ENCODE data around the gene MTCL3.

The MTCL3 gene

GRCh38 chr6:127518710-127519468 lies at the start of gene MTCL3:
MTCL3 (minus strand) TSS chr6:127519335.
- peak; percentile 12 for DNase-seq

GRCh38 chr6:127567476-127567875 lies 48.3 kb upstream of the MTCL3 start:
- no peak for DNase-seq

- no peak for DNase-seq
Observed at GRCh38 chr6:127566651-127567050, 47.5 kb upstream of the MTCL3 start.

GRCh38 chr6:127566119-127566518 lies 47.0 kb upstream of the MTCL3 start:
- no peak for DNase-seq

GRCh38 chr6:127564761-127565160 lies 45.6 kb upstream of the MTCL3 start:
- no peak for DNase-seq

- no peak for DNase-seq
Observed at GRCh38 chr6:127561660-127562059, 42.5 kb upstream of the MTCL3 start.

GRCh38 chr6:127554435-127555006 lies 35.4 kb upstream of the MTCL3 start:
- peak; percentile 27 for DNase-seq

GRCh38 chr6:127550403-127550802 lies 31.3 kb upstream of the MTCL3 start:
- DNase-seq = no peak

GRCh38 chr6:127547904-127548649 lies 28.9 kb upstream of the MTCL3 start:
- no peak for DNase-seq

- DNase-seq = peak; percentile 4
Observed at GRCh38 chr6:127547215-127547614, 28.1 kb upstream of the MTCL3 start.

- peak; percentile 22 for DNase-seq
Observed at GRCh38 chr6:127539272-127539671, 20.1 kb upstream of the MTCL3 start.

GRCh38 chr6:127538750-127539264 lies 19.7 kb upstream of the MTCL3 start:
- no peak for DNase-seq

GRCh38 chr6:127533736-127534135 lies 14.6 kb upstream of the MTCL3 start:
- DNase-seq = no peak

- no peak for DNase-seq
Observed at GRCh38 chr6:127533011-127533410, 13.9 kb upstream of the MTCL3 start.

- no peak for DNase-seq
Observed at GRCh38 chr6:127522714-127523113, 3.6 kb upstream of the MTCL3 start.

- peak; percentile 37 for DNase-seq
Observed at GRCh38 chr6:127520066-127520465, 931 bp upstream of the MTCL3 start.

GRCh38 chr6:127519469-127519785 lies 292 bp upstream of the MTCL3 start:
- DNase-seq = no peak

GRCh38 chr6:127518191-127518709 lies 885 bp downstream of the MTCL3 start:
- DNase-seq = no peak

- DNase-seq = no peak
Observed at GRCh38 chr6:127517693-127518092, 1.4 kb downstream of the MTCL3 start.

GRCh38 chr6:127516662-127517273 lies 2.4 kb downstream of the MTCL3 start:
- DNase-seq = peak; percentile 54

- DNase-seq = peak; percentile 75
Observed at GRCh38 chr6:127515794-127516661, 3.1 kb downstream of the MTCL3 start.

- no peak for DNase-seq
Observed at GRCh38 chr6:127515234-127515793, 3.8 kb downstream of the MTCL3 start.
